ENCODE measurements around the gene ANKRD53.
A peak's percentile ranks its signal among the peaks of the same experiment; 100 is the strongest.
"Not testable (repeated sequence)": the region's sequence is repeated elsewhere in the genome, so short reads cannot be mapped to it uniquely, and the experiment has no call there.

Gene ANKRD53

GRCh38 chr2:70988726-70989648 is 10.6 kb downstream of the ANKRD53 start:
- DNase-seq: no peak

DNA sequence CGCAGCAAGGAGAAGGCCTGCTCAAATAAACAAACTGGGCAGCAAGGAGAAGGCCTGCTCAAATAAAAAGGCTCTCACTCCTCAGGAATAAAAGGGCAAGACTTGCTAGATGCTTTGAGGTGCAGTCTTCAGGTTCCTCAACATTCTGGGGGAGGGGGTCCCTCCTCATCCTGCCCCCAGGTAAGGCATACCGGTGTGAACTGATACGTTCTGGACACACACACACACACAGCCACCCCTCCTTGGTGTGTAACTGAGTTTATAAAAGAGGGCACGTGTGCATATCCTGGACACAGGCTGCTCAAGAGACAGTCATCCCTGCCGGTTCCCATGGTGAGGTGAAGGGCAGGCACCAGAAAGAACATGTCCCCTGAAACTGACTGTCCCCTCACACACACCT is 11.8 kb downstream of the ANKRD53 start:
- DNase-seq: no peak

DNA sequence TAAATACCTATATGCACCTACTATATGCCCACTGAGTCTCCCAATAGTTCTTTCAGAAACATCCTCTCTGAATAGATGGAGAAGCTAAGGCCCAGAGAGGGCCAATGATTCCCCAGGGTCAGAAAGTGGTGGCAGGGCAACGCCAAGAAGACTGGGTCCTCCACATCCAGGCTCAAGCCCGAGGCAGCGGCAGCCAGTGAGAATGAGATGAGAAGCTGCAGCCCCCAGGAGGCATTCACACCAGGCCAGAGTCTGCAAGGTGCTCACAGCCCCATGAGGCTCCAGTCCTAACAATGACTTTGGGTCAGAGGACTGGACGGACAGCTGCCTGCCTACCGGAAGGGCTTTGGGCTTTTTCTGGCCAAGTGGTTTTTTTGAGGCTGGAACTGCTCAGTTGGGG is 12.7 kb downstream of the ANKRD53 start:
- no peak for DNase-seq

DNA sequence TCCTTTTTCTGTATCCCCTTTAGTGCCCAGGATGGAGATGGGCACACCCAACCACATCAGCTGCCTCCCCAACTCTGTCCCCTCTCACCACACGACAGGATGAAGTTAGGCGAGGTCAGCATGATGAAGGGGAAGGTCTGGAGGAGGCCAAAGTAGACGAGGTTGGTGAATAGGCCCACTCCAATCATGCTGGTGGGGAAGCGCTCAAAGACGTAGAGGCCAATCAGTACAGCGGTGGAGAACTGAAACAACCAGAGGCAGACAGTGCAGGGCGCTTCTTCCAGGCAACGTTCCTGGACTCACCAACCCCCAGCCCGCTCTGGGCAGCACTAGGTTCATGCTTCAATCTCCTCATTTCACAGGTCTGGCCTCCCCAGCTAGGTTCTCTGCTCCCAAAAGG is 13.3 kb downstream of the ANKRD53 start:
- no peak for DNase-seq

GRCh38 chr2:70992945-70993853 is 14.8 kb downstream of the ANKRD53 start:
- DNase-seq: no peak

GRCh38 chr2:70994009-70994698 is 15.7 kb downstream of the ANKRD53 start:
- DNase-seq: peak in 4 of 56 donors; percentile 33 to 63 (median 56)

DNA sequence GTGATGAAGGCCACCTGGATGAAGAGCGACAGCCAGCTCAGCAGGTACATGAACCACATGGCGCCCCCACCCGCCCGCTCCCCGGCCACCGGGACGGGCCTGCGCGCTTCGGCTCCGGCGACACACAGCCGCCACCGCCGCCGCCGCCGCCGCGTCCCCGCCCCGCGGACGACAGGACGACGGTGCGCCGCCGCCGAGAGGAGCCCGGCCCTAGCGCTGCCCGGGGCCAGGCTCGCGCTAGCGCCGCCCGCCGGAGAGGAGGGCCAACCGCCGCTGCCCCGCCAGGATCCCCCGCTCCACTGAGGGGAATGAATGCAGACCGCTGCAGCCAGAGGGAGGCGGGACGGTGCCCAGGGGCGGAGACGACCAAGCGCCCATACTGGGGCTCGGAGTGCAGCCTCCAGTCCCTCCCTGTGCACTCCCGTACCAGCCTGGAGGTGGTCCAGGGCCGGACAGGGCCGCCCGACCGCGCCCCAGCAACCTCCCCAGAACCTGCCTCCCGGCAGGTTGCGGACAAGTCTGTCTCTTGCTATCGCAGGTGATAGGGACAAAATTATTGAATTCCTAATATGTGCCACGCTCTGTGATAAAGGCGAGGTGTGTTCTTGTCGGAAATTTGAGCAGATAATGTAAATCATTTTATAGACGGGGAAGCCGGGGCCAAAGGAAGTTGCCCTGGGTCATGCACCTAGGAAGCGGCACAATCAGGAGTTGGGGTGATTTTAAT is 16.4 kb downstream of the ANKRD53 start, which contains the start of gene TEX261:
Gene TEX261, minus strand, starts transcription at position 175 of the 727 bp plus-strand sequence. Its CDS starts 116 bp downstream, at position 59.
- DNase-seq: peak; percentile 19 to 90 (median 76)

DNA sequence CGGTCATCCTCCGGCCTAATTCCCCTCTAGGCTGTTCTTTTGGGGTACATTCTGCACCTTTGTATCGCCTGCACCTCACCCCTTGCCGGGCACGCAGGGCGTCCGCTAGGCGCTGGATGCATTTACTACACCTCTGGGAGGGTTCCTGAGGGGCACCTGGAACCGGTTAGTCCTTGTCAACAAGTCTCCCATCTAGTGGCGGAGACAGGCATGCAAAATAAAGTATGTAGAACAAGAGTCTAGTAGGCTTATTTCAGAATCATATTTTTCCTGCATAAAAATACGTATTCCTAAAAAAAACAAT is 16.9 kb downstream of the ANKRD53 start:
- peak in 2 of 56 donors; percentile 16 to 36 for DNase-seq

DNA sequence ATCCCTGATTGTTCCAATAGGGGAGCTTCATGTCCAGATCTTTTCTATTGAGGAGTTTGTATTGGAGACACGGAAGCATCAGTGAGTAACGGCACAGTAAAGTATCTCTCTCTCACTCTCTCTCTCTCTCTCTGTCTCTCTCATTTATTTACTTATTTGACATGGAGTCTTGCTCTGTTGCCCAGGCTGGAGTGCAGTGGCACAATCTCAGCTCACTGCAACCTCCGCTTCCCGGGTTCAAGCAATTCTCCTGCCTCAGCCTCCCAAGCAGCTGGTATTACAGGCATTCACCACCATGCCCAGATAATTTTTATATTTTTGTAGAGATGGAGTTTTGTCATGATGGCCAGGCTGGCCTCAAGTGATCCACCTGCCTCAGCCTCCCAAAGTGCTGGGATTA is 20.5 kb downstream of the ANKRD53 start:
- DNase-seq: not testable (repeated sequence)

GRCh38 chr2:70999362-70999761 is 20.9 kb downstream of the ANKRD53 start:
- no peak for DNase-seq

DNA sequence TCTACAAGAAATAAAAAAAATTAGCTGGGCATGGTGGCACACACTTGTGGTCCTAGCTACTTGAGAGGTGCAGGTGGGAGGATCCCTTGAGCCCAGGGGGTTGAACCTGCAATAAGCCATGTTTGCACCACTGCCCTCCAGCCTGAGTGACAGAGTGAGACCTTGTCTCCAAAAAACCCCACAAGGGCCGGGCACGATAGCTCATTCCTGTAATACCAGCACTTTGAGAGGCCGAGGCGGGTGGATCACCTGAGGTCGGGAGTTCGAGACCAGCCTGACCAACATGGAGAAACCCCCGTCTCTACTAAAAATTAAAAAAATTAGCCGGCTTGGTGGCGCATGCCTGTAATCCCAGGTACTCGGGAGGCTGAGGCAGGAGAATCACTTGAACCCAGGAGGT is 21.5 kb downstream of the ANKRD53 start:
- not testable (repeated sequence) for DNase-seq

GRCh38 chr2:71000780-71001591 is 22.6 kb downstream of the ANKRD53 start:
- peak in 46 of 56 donors; percentile 9 to 73 (median 44) for DNase-seq

DNA sequence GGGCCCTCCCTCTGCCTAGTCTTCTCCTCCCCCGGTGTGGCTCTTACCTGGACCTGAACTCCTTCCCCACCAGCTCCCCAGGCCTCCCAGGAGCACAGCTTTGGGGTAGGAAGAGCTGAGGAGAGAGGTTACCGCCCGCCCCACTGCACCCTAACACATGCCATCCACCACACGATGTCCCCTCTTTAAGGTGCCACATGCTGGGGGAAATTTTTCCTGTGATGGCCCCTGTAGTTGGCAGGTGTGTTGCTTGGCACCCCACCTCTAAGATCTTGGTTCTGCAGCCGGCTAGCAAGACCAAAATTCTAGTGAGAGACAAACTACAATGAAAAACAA is 23.1 kb downstream of the ANKRD53 start:
- DNase-seq: no peak

DNA sequence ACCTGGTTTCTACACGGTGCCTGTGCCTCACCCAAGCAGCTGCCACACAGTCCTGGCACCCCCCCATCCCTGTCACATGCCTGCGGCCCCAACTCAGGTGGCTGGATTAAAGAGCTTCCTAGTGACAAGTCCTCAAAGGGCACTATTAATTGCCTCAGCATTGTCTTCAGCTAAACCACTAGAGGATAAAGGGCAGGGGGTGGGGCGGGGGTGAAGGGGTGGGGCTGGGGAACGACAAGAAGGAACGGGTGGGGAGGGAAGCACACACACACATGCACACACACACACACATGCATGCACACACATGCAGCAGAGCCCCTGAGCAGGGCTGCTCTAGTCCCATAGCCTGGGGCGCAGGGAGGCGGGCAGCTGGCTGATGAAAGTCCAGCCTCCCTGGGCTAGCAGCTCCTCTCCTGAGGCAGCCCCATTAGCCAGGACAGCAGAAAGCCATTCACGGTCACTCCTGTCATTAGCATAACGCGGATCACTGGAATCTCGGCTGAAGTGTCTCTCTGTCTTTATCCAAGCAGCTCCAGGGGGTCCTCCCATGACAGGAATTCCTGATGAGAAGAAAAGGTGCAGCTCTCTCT is 23.6 kb downstream of the ANKRD53 start:
- DNase-seq: no peak

- no peak for DNase-seq
Measured at GRCh38 chr2:71003396-71003795, 25.0 kb downstream of the ANKRD53 start.

- no peak for DNase-seq
Measured at GRCh38 chr2:71003966-71004755, 25.7 kb downstream of the ANKRD53 start.

DNA sequence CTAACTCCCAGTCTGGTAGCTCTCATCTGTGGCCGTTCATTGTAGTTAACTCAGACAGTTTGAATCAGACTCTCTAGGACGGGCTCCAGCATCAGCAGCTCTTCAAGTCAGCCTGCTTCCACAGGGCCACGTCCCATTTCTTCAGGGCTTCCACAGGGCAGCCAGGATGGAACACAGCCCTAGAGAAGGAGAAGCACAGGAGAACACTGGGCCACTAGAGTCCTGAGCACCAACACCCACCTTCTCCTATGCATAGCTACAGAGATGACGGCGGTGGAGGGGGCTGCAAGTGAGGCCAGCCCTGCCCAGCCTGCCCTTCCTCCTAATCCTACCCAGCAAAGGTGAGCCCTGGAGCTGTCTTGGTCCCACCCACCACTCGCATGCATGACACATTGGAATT is 26.4 kb downstream of the ANKRD53 start:
- no peak for DNase-seq

GRCh38 chr2:71005271-71006202 is 27.1 kb downstream of the ANKRD53 start:
- no peak for DNase-seq

All from nucleus accumbens (tissue), 56 donors.